K562 (cell line): ENCODE data around the gene BTG2. TPM values are rescaled to one million over a fixed set of nuclear protein-coding genes. Genes with fewer than 3 reads are reported as not detected.

ENCODE experiments used
- CREB3L1 ChIP-seq: fragments of 450-650 bp; IDR thresholded peaks from 2 replicates; pipeline ENCODE4 v1.6.1; 2014; ENCODE audit warnings: low read depth, mild to moderate bottlenecking, moderate library complexity, borderline replicate concordance
- E2F4 ChIP-seq: sonication (generic); formaldehyde crosslinking; IDR thresholded peaks from 2 replicates; pipeline ENCODE4 v1.8.0; 2022; ENCODE audit warnings: mild to moderate bottlenecking, low read depth, missing genetic modification reagents
- E2F6 ChIP-seq, 2 experiments: IDR thresholded peaks; 2 replicates each; pipeline ENCODE4 v1.6.1; 2011; ENCODE audit warnings: borderline replicate concordance in 1 of 2, control low read depth in 1 of 2, low read depth in 1 of 2, low read length in 1 of 2, mild to moderate bottlenecking in 1 of 2, mixed read lengths in 1 of 2, moderate library complexity in 1 of 2; ENCODE audit not compliant: insufficient read depth in 1 of 2, insufficient read length in 1 of 2, poor library complexity in 1 of 2, severe bottlenecking in 1 of 2; ENCODE audit errors: extremely low read depth in 1 of 2
- E2F8 ChIP-seq: fragments of 450-650 bp; IDR thresholded peaks from 2 replicates; pipeline ENCODE4 v1.7.1; 2018; ENCODE audit warnings: mild to moderate bottlenecking, low read depth; ENCODE audit not compliant: partially characterized antibody
- HDGF ChIP-seq: fragments of 450-650 bp; IDR thresholded peaks from 2 replicates; pipeline ENCODE4 v1.6.1; 2016
- PBX2 ChIP-seq, 2 experiments: IDR thresholded peaks in 1 of 2; conservative IDR thresholded peaks in 1 of 2; 2 replicates each; pipeline ENCODE4 v1.6.1; 2016; ENCODE audit warnings: low read depth in 2 of 2, mild to moderate bottlenecking in 1 of 2, missing compliant biosample characterization in 1 of 2, missing genetic modification characterization in 1 of 2, moderate library complexity in 1 of 2
- PKNOX1 ChIP-seq: fragments of 450-650 bp; IDR thresholded peaks from 2 replicates; pipeline ENCODE4 v1.6.1; 2016
- STAT5A ChIP-seq: IDR thresholded peaks from 2 replicates; pipeline ENCODE4 v1.6.1; 2012; ENCODE audit warnings: low read length, inconsistent platforms, borderline replicate concordance
- ZBTB43 ChIP-seq: sonication (generic); formaldehyde crosslinking; IDR thresholded peaks from 2 replicates; pipeline ENCODE4 v1.8.0; 2023; ENCODE audit warnings: mild to moderate bottlenecking, missing genetic modification reagents
- ZNF184 ChIP-seq: sonication (generic); formaldehyde crosslinking; IDR thresholded peaks from 2 replicates; pipeline ENCODE4 v1.5.0; 2020; ENCODE audit warnings: missing genetic modification reagents
- ZNF589 ChIP-seq: fragments of 200-800 bp; sonication (Bioruptor generic); IDR thresholded peaks from 2 replicates; pipeline ENCODE4 v1.6.1; 2016; ENCODE audit warnings: low read depth, missing genetic modification characterization, missing compliant biosample characterization
- polyA plus RNA-seq, 8 experiments: library from polyadenylated mRNA; depleted of rRNA in 4 of 8; stranded (reverse) in 5 of 8; unstranded in 3 of 8; fragments of >200 nt; fragmentation: Nextera tagmentation in 2 of 8; fragmentation: Illumina TruSeq in 1 of 8; extraction: Ambion mirVana in 2 of 8; extraction: Trizol in 1 of 8; gene quantifications; 2 replicates each; pipeline versions ENCODE4 v1.2.1 to v1.2.3, GENCODE V29; 2011 to 2014; ENCODE audit warnings: inconsistent platforms in 1 of 8, missing spikeins in 1 of 8
- total RNA-seq, 7 experiments: library from RNA; depleted of rRNA in 6 of 7; stranded (reverse); fragments of >200 nt in 6 of 7; fragmentation: Illumina TruSeq in 2 of 7; extraction: Trizol in 2 of 7; gene quantifications; 2 replicates each; pipeline versions ENCODE4 v1.2.1 to v1.2.3, GENCODE V29; 2011 to 2021; ENCODE audit warnings: low replicate concordance in 1 of 7

Gene BTG2
- total and polyA plus RNA-seq, 9 of the 15 experiments (the other 6 are each of a cell fraction or from before 2014, with no cell fraction given) = 2.3 to 41.9 (median 8.7) TPM

- TF ChIP-seq PBX2 (CRISPR knock-in tag; IDR thresholded peaks at IDR 0.05; ENCODE audit: low read depth) (no peak), PBX2 (tag; conservative IDR thresholded peaks at IDR 0.05; ENCODE audit: low read depth) (no peak), ZNF184 (CRISPR knock-in tag) (no peak), E2F4 (CRISPR knock-in tag) (peak; percentile 90), ZBTB43 (CRISPR knock-in tag) (0 out of 2 replicates have a peak, but pooled peaks have one; percentile 75), STAT5A (no peak), E2F6 (IDR thresholded peaks at IDR 0.05; ENCODE audit: borderline replicate concordance in 1 of 2, extremely low read depth in 1 of 2, insufficient read depth in 1 of 2, insufficient read length in 1 of 2, low read depth in 1 of 2, low read length in 1 of 2, poor library complexity in 1 of 2, severe bottlenecking in 1 of 2) (peak; percentile 73 to 98), PKNOX1 (peak; percentile 52), E2F8 (peak; percentile 79), CREB3L1 (peak; percentile 78), ZNF589 (0 out of 2 replicates have a peak, but pooled peaks have one; percentile 31), HDGF (0 out of 2 replicates have a peak, but pooled peaks have one; percentile 44)
Measured at GRCh38 chr1:203290261-203291089, 14.8 kb upstream of the BTG2 start (continued).
